A673 (cell line): ENCODE data around the gene SRSF8. TPM values are rescaled to one million over a fixed set of nuclear protein-coding genes. Genes with fewer than 3 reads are reported as not detected.

ENCODE experiments used
- BruUV-seq: library from RNA; stranded (reverse); fragments of 400-500 nt; replicated peaks from 2 replicates; lab custom pipeline; 2021; lab: Mats Ljungman, UMichigan
- CTCF ChIA-PET: fragments of 300-600 bp; sonication (Branson Sonifier 250); formaldehyde crosslinking; loops from one replicate; lab custom pipeline; 2022; ENCODE audit warnings: antibody characterized with exemption; lab: Charles Lee
- POLR2A ChIA-PET: fragments of 300-600 bp; sonication (Branson Sonifier 250); formaldehyde crosslinking; loops from one replicate; lab custom pipeline; 2022; ENCODE audit warnings: antibody characterized with exemption; ENCODE audit not compliant: low non-redundant PET; lab: Charles Lee
- DNase-seq: peaks from one replicate; pipeline ENCODE4 v3.0.0-alpha.2; 2015; ENCODE audit warnings: low spot score
- H3K27ac ChIP-seq: fragments of 200-600 bp; sonication (generic); 2 replicates; pipeline ENCODE4 v1.5.1; 2016; ENCODE audit warnings: mixed run types, low read depth, mild to moderate bottlenecking, mixed read lengths, antibody characterized with exemption, low read length; ENCODE audit not compliant: poor library complexity, severe bottlenecking
- H3K27me3 ChIP-seq: fragments of 200-600 bp; sonication (generic); replicated peaks from 2 replicates; pipeline ENCODE4 v1.6.1; 2017; ENCODE audit warnings: mixed run types, low read depth, mild to moderate bottlenecking, mixed read lengths, antibody characterized with exemption, low read length; ENCODE audit not compliant: insufficient read depth, poor library complexity
- H3K36me3 ChIP-seq: fragments of 200-600 bp; sonication (generic); 2 replicates; pipeline ENCODE4 v1.6.1; 2016; ENCODE audit warnings: mixed run types, mild to moderate bottlenecking, mixed read lengths, antibody characterized with exemption, low read length; ENCODE audit not compliant: insufficient read depth, poor library complexity, severe bottlenecking
- H3K4me1 ChIP-seq: fragments of 200-600 bp; sonication (generic); 2 replicates; pipeline ENCODE4 v1.6.1; 2017; ENCODE audit warnings: mixed run types, mild to moderate bottlenecking, mixed read lengths, antibody characterized with exemption, low read length; ENCODE audit not compliant: insufficient read depth, poor library complexity, severe bottlenecking
- H3K4me3 ChIP-seq: fragments of 200-600 bp; sonication (generic); 2 replicates; pipeline ENCODE4 v1.5.1; 2016; ENCODE audit warnings: low read depth, mixed run types, mild to moderate bottlenecking, mixed read lengths, low read length; ENCODE audit not compliant: poor library complexity, severe bottlenecking
- H3K9me3 ChIP-seq: fragments of 200-600 bp; sonication (generic); 2 replicates; pipeline ENCODE4 v1.6.1; 2016; ENCODE audit warnings: mixed run types, low read depth, mild to moderate bottlenecking, mixed read lengths, antibody characterized with exemption, low read length; ENCODE audit not compliant: poor library complexity, severe bottlenecking
- CTCF ChIP-seq: fragments of 300-800, 200-600 bp; sonication (generic); conservative IDR thresholded peaks from 2 replicates; pipeline ENCODE4 v1.5.1; 2017; ENCODE audit warnings: low read depth, mild to moderate bottlenecking, antibody characterized with exemption, low read length, moderate library complexity, mixed read lengths
- EZH2 ChIP-seq: fragments of 200-600 bp; sonication (generic); IDR thresholded peaks from 2 replicates; pipeline ENCODE4 v1.6.1; 2017; ENCODE audit warnings: borderline replicate concordance, low read depth, mild to moderate bottlenecking, mixed read lengths, antibody characterized with exemption, low read length; ENCODE audit not compliant: poor library complexity, severe bottlenecking
- intact Hi-C: fragments of 100-400 bp; cut with micrococcal nuclease; formaldehyde crosslinking; loops from one replicate; pipeline ENCODE4 v1.10.0; 2022; ENCODE audit not compliant: unreplicated experiment
- total RNA-seq: library from RNA; stranded (reverse); gene quantifications from 2 replicates; pipeline ENCODE4 v1.2.3, GENCODE V29; 2021

Gene SRSF8
- total RNA-seq, 1 experiment from 2014 or later = 22.5 TPM

GRCh38 chr11:95100856-95101507 is 34.3 kb downstream of the SRSF8 start:
- Histone ChIP-seq H3K4me3 (no peak overlapping the region), H3K36me3 (no peaks in the 10 kb centered on the region), H3K4me1 (peaks cover 4% of the 10 kb centered on the region), H3K9me3 (no peaks in the 10 kb centered on the region), H3K27ac (no peak overlapping the region), H3K27me3 (no peaks in the 10 kb centered on the region)
- TF ChIP-seq EZH2 (no peak), CTCF (no peak)
- BruUV-seq = no TSS peak
- CTCF ChIA-PET = no interaction called here
- POLR2A ChIA-PET = no interaction called here
- intact Hi-C loops = no loop called here
- no peak for DNase-seq

- H3K4me1 ChIP-seq = peaks cover under 1% of the 10 kb centered on the region
- ChIA-PET CTCF (interaction anchor here (0.6 kb wide), 1 partner anchor 35 kb away, joined by 5 read pairs; no protein-coding TSS in a partner anchor), POLR2A (no interaction called here)
- H3K27ac ChIP-seq = no peak overlapping the region
- no peaks in the 10 kb centered on the region for H3K36me3 ChIP-seq
- no peaks in the 10 kb centered on the region for H3K27me3 ChIP-seq
- no peaks in the 10 kb centered on the region for H3K9me3 ChIP-seq
- TF ChIP-seq EZH2 (no peak), CTCF (no peak)
- intact Hi-C loops = no loop called here
- no peak overlapping the region for H3K4me3 ChIP-seq
- no peak for DNase-seq
- BruUV-seq = no TSS peak
Measured at GRCh38 chr11:95101935-95102334, 35.2 kb downstream of the SRSF8 start.

GRCh38 chr11:95102733-95103132 is 36.0 kb downstream of the SRSF8 start:
- BruUV-seq = no TSS peak
- Histone ChIP-seq H3K4me1 (peaks cover 8% of the 10 kb centered on the region), H3K27me3 (no peaks in the 10 kb centered on the region), H3K36me3 (no peaks in the 10 kb centered on the region), H3K4me3 (no peak overlapping the region), H3K9me3 (no peaks in the 10 kb centered on the region), H3K27ac (no peak overlapping the region)
- DNase-seq = no peak
- ChIA-PET CTCF (interaction anchor here (0.6 kb wide), 1 partner anchor 36 kb away, joined by 5 read pairs; no protein-coding TSS in a partner anchor), POLR2A (interaction anchor here (0.6 kb wide), 1 partner anchor 647 kb away, joined by 7 read pairs; no protein-coding TSS in a partner anchor)
- TF ChIP-seq EZH2 (no peak), CTCF (no peak)
- intact Hi-C loops = no loop called here
